ENCODE data around the gene KNDC1. TPM values are rescaled to one million over a fixed set of nuclear protein-coding genes. Genes with fewer than 3 reads are reported as not detected.
A peak's percentile ranks its signal among the peaks of the same experiment; 100 is the strongest.
"Not testable (repeated sequence)": the region's sequence is repeated elsewhere in the genome, so short reads cannot be mapped to it uniquely, and the experiment has no call there.

KNDC1 gene, protein sequence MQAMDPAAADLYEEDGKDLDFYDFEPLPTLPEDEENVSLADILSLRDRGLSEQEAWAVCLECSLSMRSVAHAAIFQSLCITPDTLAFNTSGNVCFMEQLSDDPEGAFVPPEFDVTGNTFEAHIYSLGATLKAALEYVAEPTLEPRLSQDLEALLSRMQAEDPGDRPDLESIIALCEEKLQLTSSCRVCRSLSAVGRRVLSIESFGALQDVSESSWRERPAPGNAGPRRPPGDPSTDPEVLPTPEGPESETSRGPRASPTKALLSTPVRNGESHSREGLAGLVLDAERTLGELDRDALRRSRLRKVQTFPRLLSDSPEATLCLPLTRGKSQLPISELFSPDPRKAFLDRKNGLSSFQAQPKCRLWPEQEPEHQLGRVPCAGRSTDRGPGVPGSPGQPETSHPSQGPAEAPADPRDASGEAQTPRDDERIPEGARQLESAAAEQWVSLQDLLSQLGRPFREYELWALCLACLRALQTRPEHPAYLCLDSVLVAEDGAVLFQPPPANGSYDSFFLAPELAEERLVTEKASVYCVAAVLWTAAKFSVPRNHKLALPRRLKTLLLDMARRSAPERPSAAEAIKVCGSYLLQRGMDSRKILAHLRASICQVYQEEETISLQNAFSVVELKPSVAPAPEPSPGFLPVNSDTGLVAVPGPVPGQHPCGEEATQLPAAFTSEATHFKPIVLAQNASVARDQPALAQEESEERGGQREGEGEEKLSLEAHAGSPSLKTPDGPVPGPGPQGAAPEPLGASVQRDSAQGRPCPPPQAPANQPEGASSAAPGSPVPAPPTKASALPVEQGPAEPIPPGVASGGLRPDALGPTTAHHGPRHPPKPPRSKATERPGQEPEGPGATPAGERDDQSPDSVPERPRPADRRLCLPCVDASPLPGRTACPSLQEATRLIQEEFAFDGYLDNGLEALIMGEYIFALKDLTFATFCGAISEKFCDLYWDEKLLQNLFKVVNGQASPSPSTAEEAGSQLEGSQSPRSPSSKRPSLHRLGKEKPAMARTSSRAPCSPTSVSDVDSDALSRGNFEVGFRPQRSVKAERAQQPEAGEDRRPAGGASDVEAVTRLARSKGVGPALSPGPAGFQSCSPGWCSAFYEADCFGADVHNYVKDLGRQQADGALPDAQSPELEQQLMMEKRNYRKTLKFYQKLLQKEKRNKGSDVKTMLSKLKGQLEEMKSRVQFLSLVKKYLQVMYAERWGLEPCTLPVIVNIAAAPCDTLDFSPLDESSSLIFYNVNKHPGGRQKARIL (N-terminal part only)
- total RNA-seq: 1 to 10 TPM; 3.7 to 5.9 (median 4.8) TPM

DNA sequence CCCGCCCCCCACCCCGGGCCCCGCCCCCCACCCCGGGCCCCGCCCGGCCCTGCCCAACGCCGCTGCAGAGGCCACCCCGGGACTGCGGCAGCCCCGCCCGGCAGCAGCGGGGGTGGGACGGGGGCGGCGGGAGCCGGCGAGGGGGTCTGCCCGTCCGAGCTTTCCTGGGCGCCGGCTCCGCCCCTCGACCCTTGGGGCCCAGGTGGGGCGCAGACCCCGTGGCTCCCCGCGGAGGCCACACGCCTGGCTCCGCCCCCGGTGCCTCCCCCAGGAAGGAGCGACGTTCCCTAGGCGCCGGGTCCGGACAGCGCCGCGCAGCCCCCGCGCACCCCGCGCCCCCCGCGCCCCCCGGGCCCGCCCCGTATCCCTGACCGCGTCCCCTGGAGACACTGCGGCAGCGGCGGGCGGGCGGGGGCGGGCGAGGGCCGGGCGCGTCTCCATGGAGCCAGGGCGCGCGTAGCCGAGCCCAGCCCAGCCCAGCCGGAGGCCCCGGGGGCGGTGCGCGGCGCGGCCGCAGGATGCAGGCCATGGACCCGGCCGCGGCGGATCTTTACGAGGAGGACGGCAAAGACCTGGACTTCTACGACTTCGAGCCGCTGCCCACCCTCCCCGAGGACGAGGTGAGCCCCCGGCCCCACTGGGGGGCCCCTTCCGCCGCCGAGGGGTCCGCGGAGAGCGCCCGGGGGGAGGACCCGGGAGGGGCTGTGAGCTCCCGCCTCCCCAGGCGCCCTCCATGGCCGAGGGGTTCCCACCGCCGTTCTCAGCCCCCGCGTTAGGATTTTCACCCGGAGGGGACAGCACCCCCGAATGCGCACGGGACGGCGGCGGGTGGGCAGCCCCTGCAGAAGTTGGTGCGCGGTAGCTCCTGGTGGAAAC lies at the start of gene KNDC1:
TSS of gene KNDC1 (plus strand) at position 270 of the 876 bp plus-strand sequence. CDS start at position 519, 249 bp downstream.
- peaks cover 0 to 4% (median 0%) of the 10 kb centered on the region in 4 donors for H3K9me3 ChIP-seq
- H3K36me3 ChIP-seq: no peaks in the 10 kb centered on the region
- WGBS, 2 donors: 0 to 1% methylated on average over 18 to 28 of the region's 108 CpGs
- no peak for DNase-seq (ENCODE audit: low spot score in 2 of 2)
- peaks cover 0 to 57% of the 10 kb centered on the region in 2 donors for H3K27me3 ChIP-seq
- H3K4me3 ChIP-seq: peak within 1 kb of the TSS; percentile 28 to 59 (median 46)
- H3K4me1 ChIP-seq: peaks cover 0 to 25% (median 9%) of the 10 kb centered on the region in 4 donors
- no peak for TF ChIP-seq POLR2A (IDR thresholded peaks at IDR 0.05)
- no peak for TF ChIP-seq EP300 (IDR thresholded peaks at IDR 0.05)
- no peak for TF ChIP-seq CTCF (IDR thresholded peaks at IDR 0.05)
- peak within 1 kb of the TSS in 1 of 4 donors; percentile 67 for H3K27ac ChIP-seq

- TF ChIP-seq POLR2A (IDR thresholded peaks at IDR 0.05) (no peak), CTCF (IDR thresholded peaks at IDR 0.05) (no peak), EP300 (IDR thresholded peaks at IDR 0.05) (no peak)
- DNase-seq (ENCODE audit: low spot score in 2 of 2): no peak
- Histone ChIP-seq H3K9me3 (peaks cover 0 to 43% (median 7%) of the 10 kb centered on the region in 4 donors), H3K4me1 (peaks cover 0 to under 1% (median 0%) of the 10 kb centered on the region in 4 donors), H3K27ac (no peak overlapping the region), H3K27me3 (no peaks in the 10 kb centered on the region), H3K4me3 (no peak overlapping the region), H3K36me3 (no peaks in the 10 kb centered on the region)
- WGBS, 2 donors: 57 to 73% methylated on average over 4 to 5 of the region's 6 CpGs
Measured at GRCh38 chr10:133110609-133111275, 49.3 kb upstream of the KNDC1 start.

DNA sequence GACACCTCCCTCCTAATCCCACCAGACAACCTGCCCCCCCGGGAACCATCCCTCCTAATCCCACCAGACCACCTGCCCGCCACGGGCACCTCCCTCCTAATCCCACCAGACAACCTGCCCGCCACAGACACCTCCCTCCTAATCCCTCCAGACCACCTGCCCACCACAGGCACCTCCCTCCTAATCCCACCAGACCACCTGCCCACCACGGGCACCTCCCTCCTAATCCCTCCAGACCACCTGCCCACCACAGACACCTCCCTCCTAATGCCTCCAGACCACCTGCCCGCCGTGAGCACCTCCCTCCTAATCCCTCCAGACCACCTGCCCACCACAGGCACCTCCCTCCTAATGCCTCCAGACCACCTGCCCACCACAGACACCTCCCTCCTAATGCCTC lies 48.4 kb upstream of the KNDC1 start:
- H3K4me3 ChIP-seq; H3K27ac ChIP-seq; H3K27me3 ChIP-seq; H3K36me3 ChIP-seq; DNase-seq (ENCODE audit: low spot score in 2 of 2); H3K4me1 ChIP-seq: not testable (repeated sequence)
- H3K9me3 ChIP-seq: peaks cover 0 to 35% (median 7%) of the 10 kb centered on the region in 4 donors
- 11 to 19% methylated on average over 6 of the region's 7 CpGs for WGBS, 2 donors

DNA sequence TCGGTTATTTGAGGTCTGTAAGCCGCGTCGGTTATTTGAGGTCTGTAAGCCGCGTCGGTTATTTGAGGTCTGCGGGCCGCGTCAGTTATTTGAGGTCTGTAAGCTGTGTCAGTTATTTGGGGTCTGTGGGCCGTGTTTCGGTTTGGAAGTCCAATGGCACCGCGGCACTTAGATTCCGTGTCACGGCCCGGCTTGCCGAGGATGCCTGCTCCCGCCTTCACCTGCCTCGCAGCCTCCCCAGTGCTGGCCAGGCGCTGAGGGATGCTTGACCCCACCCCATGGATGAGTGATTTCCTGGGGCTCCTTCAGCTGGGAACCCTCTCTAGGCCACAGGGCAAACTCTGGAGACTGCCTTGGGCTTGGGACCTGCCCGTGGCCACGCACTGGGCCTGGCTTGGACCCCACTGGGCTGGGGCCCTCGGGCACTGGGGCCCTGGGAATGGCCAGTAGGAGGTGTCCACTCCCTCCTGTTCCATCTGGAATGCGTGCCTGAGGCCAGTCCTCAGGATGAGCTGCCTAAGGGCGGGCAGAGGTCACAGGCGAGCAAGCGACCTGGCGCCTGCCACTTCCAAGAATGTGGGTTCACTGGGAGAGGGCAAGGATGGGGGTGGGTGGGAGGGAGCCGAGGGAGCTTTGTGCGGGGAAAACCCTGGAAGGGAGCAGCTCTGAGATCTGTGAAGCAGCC lies 46.7 kb upstream of the KNDC1 start:
- Histone ChIP-seq H3K9me3 (peaks cover 0 to 28% (median 0%) of the 10 kb centered on the region in 4 donors), H3K36me3 (no peaks in the 10 kb centered on the region), H3K27me3 (no peaks in the 10 kb centered on the region), H3K27ac (no peak overlapping the region), H3K4me1 (peaks cover 0 to 4% (median 0%) of the 10 kb centered on the region in 4 donors), H3K4me3 (no peak overlapping the region)
- no peak for TF ChIP-seq CTCF (IDR thresholded peaks at IDR 0.05)
- WGBS, 2 donors: 84 to 85% methylated on average over 28 to 31 of the region's 31 CpGs
- no peak for DNase-seq (ENCODE audit: low spot score in 2 of 2)
